HEK293T (cell line): ENCODE results near the gene ARHGAP8.
A peak's percentile ranks its signal among the peaks of the same experiment; 100 is the strongest.

Experiments
- ARNT ChIP-seq: fragments of 450-650 bp; IDR thresholded peaks from 2 replicates; pipeline ENCODE4 v1.6.1; 2017; ENCODE audit warnings: mild to moderate bottlenecking
- BHLHE40 ChIP-seq: fragments of 450-650 bp; IDR thresholded peaks from 2 replicates; pipeline ENCODE4 v1.6.1; 2016; ENCODE audit warnings: mild to moderate bottlenecking, moderate library complexity, borderline replicate concordance
- ELF4 ChIP-seq: fragments of 450-650 bp; IDR thresholded peaks from 2 replicates; pipeline ENCODE4 v1.6.1; 2017; ENCODE audit warnings: antibody characterized with exemption
- FOXA1 ChIP-seq: fragments of 450-650 bp; IDR thresholded peaks from 2 replicates; pipeline ENCODE4 v1.6.1; 2016; ENCODE audit warnings: mild to moderate bottlenecking
- FOXK2 ChIP-seq: fragments of 450-650 bp; IDR thresholded peaks from 2 replicates; pipeline ENCODE4 v1.6.1; 2016; ENCODE audit warnings: mild to moderate bottlenecking
- FOXM1 ChIP-seq: fragments of 450-650 bp; IDR thresholded peaks from 2 replicates; pipeline ENCODE4 v1.6.1; 2017; ENCODE audit warnings: mild to moderate bottlenecking, borderline replicate concordance
- HDGF ChIP-seq: fragments of 450-650 bp; IDR thresholded peaks from 2 replicates; pipeline ENCODE4 v1.6.1; 2017; ENCODE audit warnings: antibody characterized with exemption, borderline replicate concordance
- NFRKB ChIP-seq: fragments of 450-650 bp; IDR thresholded peaks from 2 replicates; pipeline ENCODE4 v1.6.1; 2016; ENCODE audit warnings: mild to moderate bottlenecking, moderate library complexity
- SP1 ChIP-seq: fragments of 450-650 bp; IDR thresholded peaks from 2 replicates; pipeline ENCODE4 v1.6.1; 2017
- SUZ12 ChIP-seq: fragments of 450-650 bp; IDR thresholded peaks from 2 replicates; pipeline ENCODE4 v1.6.1; 2016; ENCODE audit warnings: mild to moderate bottlenecking
- TARDBP ChIP-seq: fragments of 450-650 bp; IDR thresholded peaks from 2 replicates; pipeline ENCODE4 v1.6.1; 2016
- ZNF384 ChIP-seq: fragments of 450-650 bp; IDR thresholded peaks from 2 replicates; pipeline ENCODE4 v1.6.1; 2016
- TF ChIP-seq, protein P1 (sequence below): fragments of 450-650 bp; IDR thresholded peaks from 2 replicates; pipeline ENCODE4 v1.6.1; 2016

DNA sequence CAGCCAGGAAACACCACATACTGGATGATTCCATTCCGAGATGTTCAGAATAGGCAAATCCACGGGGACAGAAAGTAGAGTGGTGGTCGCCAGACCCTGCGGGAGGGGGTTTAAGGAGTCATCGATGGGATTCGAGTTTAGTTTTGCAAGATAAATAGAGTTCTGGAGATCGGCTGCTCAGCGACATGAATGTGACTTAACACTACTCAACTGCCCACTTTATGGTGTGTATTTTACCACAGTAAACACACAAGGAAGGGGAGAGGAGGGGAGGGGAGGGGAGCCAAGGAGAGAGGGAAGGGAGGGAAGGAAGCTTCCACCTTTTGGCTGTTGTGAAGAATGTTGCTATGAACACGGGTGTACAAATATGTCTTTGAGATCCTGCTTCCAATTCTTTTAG is 10.4 kb upstream of the ARHGAP8 start:
- TF ChIP-seq, protein P1, sequence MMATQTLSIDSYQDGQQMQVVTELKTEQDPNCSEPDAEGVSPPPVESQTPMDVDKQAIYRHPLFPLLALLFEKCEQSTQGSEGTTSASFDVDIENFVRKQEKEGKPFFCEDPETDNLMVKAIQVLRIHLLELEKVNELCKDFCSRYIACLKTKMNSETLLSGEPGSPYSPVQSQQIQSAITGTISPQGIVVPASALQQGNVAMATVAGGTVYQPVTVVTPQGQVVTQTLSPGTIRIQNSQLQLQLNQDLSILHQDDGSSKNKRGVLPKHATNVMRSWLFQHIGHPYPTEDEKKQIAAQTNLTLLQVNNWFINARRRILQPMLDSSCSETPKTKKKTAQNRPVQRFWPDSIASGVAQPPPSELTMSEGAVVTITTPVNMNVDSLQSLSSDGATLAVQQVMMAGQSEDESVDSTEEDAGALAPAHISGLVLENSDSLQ = no peak
- TF ChIP-seq ARNT = no peak
- TF ChIP-seq FOXM1 = no peak
- no peak for TF ChIP-seq FOXK2
- TF ChIP-seq TARDBP = no peak
- no peak for TF ChIP-seq BHLHE40
- no peak for TF ChIP-seq ELF4
- TF ChIP-seq NFRKB = no peak
- no peak for TF ChIP-seq HDGF
- no peak for TF ChIP-seq SP1
- no peak for TF ChIP-seq SUZ12
- no peak for TF ChIP-seq FOXA1
- TF ChIP-seq ZNF384 = peak; percentile 63; the same call in 1 of the 2 replicates
